GM19023 (cell line): ENCODE measurements around the gene DNAJB5.
"Not testable (repeated sequence)": the region's sequence is repeated elsewhere in the genome, so short reads cannot be mapped to it uniquely, and the experiment has no call there.

Experiments used
- ATAC-seq: cut with Tn5 transposase; IDR thresholded peaks from one replicate; pipeline ENCODE4 v1.9.1; 2021; ENCODE audit warnings: mild to moderate bottlenecking, moderate library complexity; ENCODE audit not compliant: unreplicated experiment

Gene DNAJB5

GRCh38 chr9:34989003-34989945 lies at the start of gene DNAJB5:
Gene DNAJB5, plus strand, starts transcription at chr9:34989745. Its CDS starts 886 bp downstream, at chr9:34990631.
- peak; percentile 93 for ATAC-seq

DNA sequence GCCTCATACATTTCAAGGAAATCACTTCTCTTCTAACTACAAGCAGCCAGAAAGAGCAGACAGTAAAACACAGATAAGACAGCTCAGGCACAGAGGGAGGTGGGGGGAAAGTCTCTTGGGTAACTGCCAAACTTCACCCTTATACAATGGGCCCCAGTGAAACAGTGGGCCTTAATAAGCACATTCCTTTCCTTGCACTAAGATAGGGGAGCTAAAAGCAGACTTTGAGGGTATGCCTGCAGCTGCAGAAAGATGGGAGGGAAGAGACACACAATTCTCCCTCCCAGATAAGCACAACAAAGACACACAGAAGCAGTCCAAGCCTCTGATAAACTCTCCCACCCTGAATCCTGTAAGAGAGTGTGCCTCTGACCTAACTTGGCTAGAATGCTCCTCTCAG lies 49.6 kb upstream of the DNAJB5 start:
- not testable (repeated sequence) for ATAC-seq

DNA sequence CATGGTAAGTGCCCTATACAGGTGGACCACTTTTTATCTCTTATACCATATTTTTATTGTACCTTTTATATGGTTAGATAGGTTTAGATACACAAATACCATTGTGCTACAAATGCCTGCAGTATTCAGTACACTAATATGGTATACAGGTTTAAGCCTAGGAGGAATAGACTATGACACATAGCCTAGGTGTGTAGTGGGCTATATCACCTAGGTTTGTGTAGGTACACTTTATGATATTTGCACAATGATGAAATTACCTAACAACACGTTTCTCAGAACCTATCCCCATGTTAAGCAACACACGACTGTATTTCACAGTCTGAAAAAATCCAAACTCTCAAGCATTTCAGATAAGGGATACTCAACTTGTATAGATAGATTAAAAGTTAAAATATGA lies 41.1 kb upstream of the DNAJB5 start:
- ATAC-seq, result no peak

- ATAC-seq, result no peak
These were observed 35.3 kb upstream of the DNAJB5 start for GRCh38 chr9:34954225-34954624.

DNA sequence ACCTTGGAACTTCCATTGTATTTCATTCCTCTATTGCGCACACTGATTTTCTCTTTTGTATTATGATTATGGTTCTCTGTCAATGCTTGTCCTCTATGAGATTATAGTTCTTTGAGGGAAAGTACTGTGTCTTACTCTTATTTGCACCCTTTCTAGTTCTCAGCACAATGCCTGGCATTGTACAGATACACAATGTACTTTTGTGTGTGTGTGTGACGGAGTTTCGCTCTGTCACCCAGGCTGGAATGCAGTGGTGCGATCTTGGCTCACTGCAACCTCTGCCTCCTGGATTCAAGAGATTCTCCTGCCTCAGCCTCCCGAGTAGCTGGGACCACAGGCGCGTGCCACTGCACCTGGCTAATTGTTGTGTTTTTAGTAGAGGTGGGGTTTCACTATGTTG lies 33.5 kb upstream of the DNAJB5 start:
- not testable (repeated sequence) for ATAC-seq

GRCh38 chr9:34956648-34957047 lies 32.9 kb upstream of the DNAJB5 start:
- ATAC-seq, result no peak

GRCh38 chr9:34957492-34958410 lies 31.8 kb upstream of the DNAJB5 start, which contains the start of gene PHF24:
Gene PHF24, plus strand, starts transcription at chr9:34958285. Its CDS starts 13,014 bp downstream, at chr9:34971299.
- ATAC-seq, result no peak

GRCh38 chr9:34958411-34958982 lies 31.0 kb upstream of the DNAJB5 start:
- no peak for ATAC-seq

DNA sequence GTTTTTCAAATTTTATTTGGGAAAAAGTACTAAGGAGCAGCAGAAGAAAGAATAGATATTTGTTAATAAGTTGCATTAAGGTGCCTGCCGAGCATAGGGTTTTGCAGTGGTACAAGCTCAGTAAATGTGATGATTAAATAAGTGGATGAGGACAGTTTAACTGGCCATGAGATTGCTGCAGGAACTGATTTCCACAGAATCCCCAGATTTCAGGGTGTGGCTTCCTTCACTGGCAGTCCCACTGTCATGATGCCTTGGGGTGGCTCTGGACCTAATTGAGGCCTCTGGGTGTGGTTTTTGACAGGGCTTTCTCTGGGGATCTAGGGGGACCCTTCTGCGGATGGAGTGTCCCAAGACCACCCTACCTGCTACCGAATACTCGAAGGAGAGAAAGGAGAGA lies 30.1 kb upstream of the DNAJB5 start:
- ATAC-seq, result no peak

DNA sequence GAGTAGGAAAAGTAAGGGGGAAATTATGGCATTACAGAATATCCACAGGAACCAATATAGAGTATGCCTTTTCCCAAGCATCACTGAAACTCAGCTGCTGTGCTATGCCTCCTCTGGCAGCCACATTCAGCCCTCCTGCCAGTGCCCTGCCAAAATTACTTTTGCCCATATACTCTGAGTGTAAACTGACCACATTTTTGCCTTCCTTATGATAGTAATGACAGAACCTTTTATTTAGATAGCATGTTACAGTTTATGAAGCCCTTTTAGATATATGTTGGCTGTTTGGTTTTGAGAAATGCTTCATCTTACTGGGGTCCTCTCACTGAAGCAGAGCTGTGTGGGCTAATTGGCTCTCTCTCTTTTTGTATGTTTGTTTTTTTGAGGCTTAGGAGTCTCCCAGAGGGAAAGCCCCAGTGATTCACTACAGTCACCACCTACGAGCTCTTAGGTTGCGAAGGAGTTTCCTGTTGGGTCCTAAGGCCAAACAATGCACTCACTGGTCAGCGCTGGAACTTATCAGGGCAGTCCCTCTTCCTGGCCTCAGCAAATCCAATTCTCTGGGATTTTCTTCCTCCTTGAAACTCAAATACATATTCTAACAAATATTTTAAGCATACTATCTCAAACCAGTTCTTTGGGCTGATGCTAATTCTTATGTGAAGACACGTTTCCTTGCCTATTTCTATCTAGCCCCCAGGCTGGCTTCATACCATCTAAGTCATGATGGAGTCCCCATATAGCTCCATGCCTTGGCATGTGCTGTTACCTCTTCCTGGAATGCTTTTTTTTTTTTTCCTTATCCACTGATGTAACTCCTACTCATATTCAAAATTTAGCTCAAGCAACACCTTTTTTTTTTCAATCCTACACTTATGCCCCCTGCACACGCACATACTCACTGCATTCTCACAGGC lies 27.7 kb upstream of the DNAJB5 start:
- no peak for ATAC-seq

DNA sequence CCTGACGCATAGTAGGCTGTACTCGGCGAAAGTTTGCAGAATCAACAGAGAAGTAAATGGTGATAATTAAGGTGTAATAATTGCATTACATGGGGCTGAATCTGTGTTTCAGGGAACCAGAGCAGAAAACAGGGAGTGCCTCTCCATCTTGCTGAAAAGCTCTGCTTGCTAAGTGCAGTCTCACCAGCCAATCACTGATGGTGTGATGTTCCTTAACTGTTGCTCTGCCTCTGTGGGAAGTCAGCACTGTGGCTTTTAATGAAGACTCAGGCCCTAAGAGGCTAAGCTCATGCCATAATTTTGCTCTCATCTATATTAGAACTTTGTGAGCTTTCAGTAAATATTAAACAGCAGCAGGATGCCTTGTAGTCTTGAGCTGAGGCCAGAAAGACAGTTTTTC lies 27.0 kb upstream of the DNAJB5 start:
- ATAC-seq, result no peak

GRCh38 chr9:34963552-34963951 lies 26.0 kb upstream of the DNAJB5 start:
- ATAC-seq, result no peak

GRCh38 chr9:34964458-34964857 lies 25.1 kb upstream of the DNAJB5 start:
- no peak for ATAC-seq

DNA sequence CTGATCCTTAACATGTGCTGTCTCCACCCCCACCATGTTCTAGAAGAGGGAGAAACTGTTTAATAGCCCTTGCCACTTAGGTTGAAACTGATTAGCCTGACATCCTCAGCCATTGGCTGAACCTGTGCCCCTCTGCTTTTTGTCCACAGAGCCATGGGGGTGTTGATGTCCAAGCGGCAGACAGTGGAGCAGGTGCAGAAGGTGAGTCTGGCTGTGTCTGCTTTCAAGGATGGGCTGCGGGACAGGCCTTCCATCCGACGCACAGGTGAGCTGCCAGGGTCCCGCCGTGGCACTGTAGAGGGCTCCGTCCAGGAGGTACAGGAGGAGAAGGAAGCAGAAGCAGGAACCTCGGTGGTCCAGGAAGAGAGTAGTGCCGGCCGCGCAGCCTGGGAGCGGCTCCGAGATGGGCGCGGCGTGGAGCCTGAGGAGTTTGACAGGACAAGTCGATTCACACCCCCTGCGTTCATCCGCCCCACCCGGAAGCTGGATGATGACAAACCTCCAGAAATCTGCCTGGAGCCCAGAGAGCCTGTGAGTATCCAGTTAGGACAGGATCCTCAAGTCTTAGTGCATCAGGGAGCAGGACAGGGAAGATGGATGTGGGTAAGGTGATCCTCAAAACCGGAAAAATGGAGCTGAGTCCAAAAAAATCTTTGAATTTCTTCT lies 18.3 kb upstream of the DNAJB5 start:
- no peak for ATAC-seq

DNA sequence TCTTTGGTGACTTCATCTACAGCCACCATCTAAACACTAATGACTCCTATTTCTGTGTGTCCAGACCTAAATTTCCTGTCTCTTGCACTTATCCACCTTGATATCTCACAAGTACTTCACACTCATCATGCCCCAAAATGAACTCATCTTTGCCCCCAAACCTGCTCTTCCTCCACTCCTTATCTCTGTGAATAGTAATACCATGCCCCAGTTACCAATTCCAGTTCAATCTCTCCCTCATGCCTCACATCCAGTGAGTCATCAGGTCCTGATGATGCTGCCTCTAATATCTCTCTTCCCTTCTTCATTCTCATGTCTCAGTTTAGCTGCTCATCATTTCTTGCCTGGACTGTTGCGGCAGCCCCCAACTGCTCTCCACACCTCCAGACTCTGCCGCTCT lies 14.9 kb upstream of the DNAJB5 start:
- ATAC-seq, result no peak

GRCh38 chr9:34976441-34976840 lies 13.1 kb upstream of the DNAJB5 start:
- no peak for ATAC-seq

GRCh38 chr9:34976992-34977391 lies 12.6 kb upstream of the DNAJB5 start:
- no peak for ATAC-seq

- ATAC-seq, result no peak
These were observed 9.3 kb upstream of the DNAJB5 start for GRCh38 chr9:34980181-34980761.

DNA sequence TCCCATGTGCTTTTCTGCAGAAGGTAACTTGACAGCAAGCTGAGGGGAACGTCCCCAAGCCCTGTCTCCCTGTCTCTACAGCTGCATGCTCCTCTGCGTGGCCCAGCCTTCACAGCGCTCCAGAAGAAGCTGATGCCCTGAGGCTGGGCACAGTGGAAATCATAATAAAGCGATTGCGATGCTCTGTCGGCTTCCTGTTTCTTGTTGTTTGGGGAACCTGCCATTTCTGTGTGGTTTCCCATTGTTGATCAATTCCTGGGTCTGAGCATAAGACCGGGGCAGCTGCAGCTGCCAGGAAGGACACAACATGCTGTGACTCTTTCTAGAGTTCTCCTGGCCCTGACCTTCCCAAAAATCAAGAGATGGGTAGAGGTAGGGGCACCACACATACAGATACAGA lies 7.2 kb upstream of the DNAJB5 start:
- no peak for ATAC-seq
